MCF 10A (cell line): Measurements from ENCODE around the gene PAK3. TPM values are rescaled to one million over a fixed set of nuclear protein-coding genes. Genes with fewer than 3 reads are reported as not detected.

Experiments used
- BruUV-seq: library from RNA; stranded (reverse); fragments of 400-500 nt; replicated peaks from 2 replicates; lab custom pipeline; 2021; lab: Mats Ljungman, UMichigan
- CTCF ChIA-PET: fragments of 300-600 bp; sonication (Branson Sonifier 250); formaldehyde crosslinking; extraction: SDS; loops from one replicate; lab custom pipeline; 2021; ENCODE audit warnings: antibody characterized with exemption, inconsistent platforms; lab: Yijun Ruan, JAX
- POLR2A ChIA-PET: fragments of 300-600, 350-650 bp; sonication (Branson Sonifier 250); formaldehyde crosslinking; extraction: SDS; loops from one replicate; lab custom pipeline; 2020; ENCODE audit warnings: antibody characterized with exemption, inconsistent platforms; lab: Yijun Ruan, JAX
- DNase-seq: peaks from one replicate; pipeline ENCODE4 v3.0.0-alpha.2; 2018; ENCODE audit not compliant: unreplicated experiment
- H3K27ac Mint-ChIP-seq: one replicate; pipeline ENCODE4 v1.8.0; 2022; ENCODE audit warnings: mild to moderate bottlenecking, low read depth, mixed read lengths; ENCODE audit not compliant: unreplicated experiment
- H3K27me3 Mint-ChIP-seq: one replicate; pipeline ENCODE4 v1.8.0; 2022; ENCODE audit warnings: mixed read lengths; ENCODE audit not compliant: insufficient read depth, unreplicated experiment
- H3K36me3 Mint-ChIP-seq: one replicate; pipeline ENCODE4 v1.8.0; 2022; ENCODE audit warnings: mild to moderate bottlenecking, moderate library complexity, mixed read lengths; ENCODE audit not compliant: insufficient read depth, unreplicated experiment
- H3K4me1 Mint-ChIP-seq: one replicate; pipeline ENCODE4 v1.8.0; 2022; ENCODE audit warnings: mixed read lengths; ENCODE audit not compliant: insufficient read depth, unreplicated experiment
- H3K4me3 Mint-ChIP-seq: one replicate; pipeline ENCODE4 v1.8.0; 2022; ENCODE audit warnings: mild to moderate bottlenecking, moderate library complexity, mixed read lengths; ENCODE audit not compliant: unreplicated experiment
- H3K9me3 Mint-ChIP-seq: one replicate; pipeline ENCODE4 v1.8.0; 2022; ENCODE audit warnings: mixed read lengths; ENCODE audit not compliant: unreplicated experiment
- intact Hi-C: fragments of 100-400 bp; cut with micrococcal nuclease; formaldehyde crosslinking; loops from 2 replicates; pipeline ENCODE4 v1.14.1; 2022
- total RNA-seq: library from RNA; stranded (reverse); gene quantifications from 2 replicates; pipeline ENCODE4 v1.2.3, GENCODE V29; 2022
- TF ChIP-seq, protein P1 (sequence below): fragments of 200-600 bp; IDR thresholded peaks from one replicate; pipeline ENCODE4 v1.8.0; 2022; ENCODE audit warnings: antibody characterized with exemption, mild to moderate bottlenecking; ENCODE audit not compliant: unreplicated experiment

The PAK3 gene
- total RNA-seq, 1 experiment from 2014 or later, result 8.5 TPM

GRCh38 chrX:111090458-111090857 is 5.5 kb upstream of the PAK3 start:
- H3K36me3 Mint-ChIP-seq, result peaks cover 11% of the 10 kb centered on the region
- H3K27me3 Mint-ChIP-seq, result peaks cover 73% of the 10 kb centered on the region
- POLR2A ChIA-PET, result interaction anchor here (1.1 kb wide), 1 partner anchor 56 kb away, joined by 3 read pairs; no protein-coding TSS in a partner anchor
- CTCF ChIA-PET, result interaction anchor here (0.6 to 0.9 kb wide), 2 partner anchors 236 to 677 kb away, joined by 3 to 4 read pairs; no protein-coding TSS in a partner anchor
- no peaks in the 10 kb centered on the region for H3K4me1 Mint-ChIP-seq
- TF ChIP-seq, protein P1, sequence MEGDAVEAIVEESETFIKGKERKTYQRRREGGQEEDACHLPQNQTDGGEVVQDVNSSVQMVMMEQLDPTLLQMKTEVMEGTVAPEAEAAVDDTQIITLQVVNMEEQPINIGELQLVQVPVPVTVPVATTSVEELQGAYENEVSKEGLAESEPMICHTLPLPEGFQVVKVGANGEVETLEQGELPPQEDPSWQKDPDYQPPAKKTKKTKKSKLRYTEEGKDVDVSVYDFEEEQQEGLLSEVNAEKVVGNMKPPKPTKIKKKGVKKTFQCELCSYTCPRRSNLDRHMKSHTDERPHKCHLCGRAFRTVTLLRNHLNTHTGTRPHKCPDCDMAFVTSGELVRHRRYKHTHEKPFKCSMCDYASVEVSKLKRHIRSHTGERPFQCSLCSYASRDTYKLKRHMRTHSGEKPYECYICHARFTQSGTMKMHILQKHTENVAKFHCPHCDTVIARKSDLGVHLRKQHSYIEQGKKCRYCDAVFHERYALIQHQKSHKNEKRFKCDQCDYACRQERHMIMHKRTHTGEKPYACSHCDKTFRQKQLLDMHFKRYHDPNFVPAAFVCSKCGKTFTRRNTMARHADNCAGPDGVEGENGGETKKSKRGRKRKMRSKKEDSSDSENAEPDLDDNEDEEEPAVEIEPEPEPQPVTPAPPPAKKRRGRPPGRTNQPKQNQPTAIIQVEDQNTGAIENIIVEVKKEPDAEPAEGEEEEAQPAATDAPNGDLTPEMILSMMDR, result no peak
- DNase-seq, result no peak
- intact Hi-C loops, result no loop called here
- no TSS peak for BruUV-seq
- no peaks in the 10 kb centered on the region for H3K9me3 Mint-ChIP-seq
- no peak overlapping the region for H3K4me3 Mint-ChIP-seq
- no peak overlapping the region for H3K27ac Mint-ChIP-seq

GRCh38 chrX:111098874-111099273 is 2.9 kb downstream of the PAK3 start:
- H3K4me1 Mint-ChIP-seq, result no peaks in the 10 kb centered on the region
- peaks cover 42% of the 10 kb centered on the region for H3K27me3 Mint-ChIP-seq
- TF ChIP-seq, protein P1, result peak; percentile 48
- POLR2A ChIA-PET, result no interaction called here
- H3K36me3 Mint-ChIP-seq, result peaks cover 6% of the 10 kb centered on the region
- BruUV-seq, result no TSS peak
- DNase-seq, result peak; percentile 23
- intact Hi-C loops, result no loop called here
- H3K27ac Mint-ChIP-seq, result no peak overlapping the region
- CTCF ChIA-PET, result interaction anchor here (1.0 to 7.1 kb wide), 3 partner anchors 11 to 245 kb away, joined by 3 to 57 read pairs (median 5); no protein-coding TSS in a partner anchor
- no peaks in the 10 kb centered on the region for H3K9me3 Mint-ChIP-seq
- H3K4me3 Mint-ChIP-seq, result no peak overlapping the region

GRCh38 chrX:111100191-111100590 is 4.2 kb downstream of the PAK3 start:
- no peak overlapping the region for H3K27ac Mint-ChIP-seq
- H3K4me1 Mint-ChIP-seq, result no peaks in the 10 kb centered on the region
- no peak overlapping the region for H3K4me3 Mint-ChIP-seq
- POLR2A ChIA-PET, result interaction anchor here (0.5 to 1.0 kb wide), 2 partner anchors 247 to 643 kb away, joined by 3 to 6 read pairs; no protein-coding TSS in a partner anchor
- BruUV-seq, result no TSS peak
- TF ChIP-seq, protein P1, result peak; percentile 54
- DNase-seq, result peak; percentile 75
- peaks cover under 1% of the 10 kb centered on the region for H3K36me3 Mint-ChIP-seq
- intact Hi-C loops, result loop anchor here (1.0 to 5.0 kb wide), 4 partner anchors 108 to 649 kb away; no protein-coding TSS in a partner anchor
- H3K27me3 Mint-ChIP-seq, result peaks cover 37% of the 10 kb centered on the region
- CTCF ChIA-PET, result interaction anchor here (0.6 to 7.1 kb wide), 9 partner anchors 9 to 647 kb away, joined by 3 to 57 read pairs (median 4); no protein-coding TSS in a partner anchor
- H3K9me3 Mint-ChIP-seq, result no peaks in the 10 kb centered on the region

- no peak for DNase-seq
- ChIA-PET CTCF (interaction anchor here (0.6 to 7.1 kb wide), 4 partner anchors 23 to 503 kb away, joined by 3 to 57 read pairs (median 4); no protein-coding TSS in a partner anchor), POLR2A (interaction anchor here (0.7 kb wide), 1 partner anchor 248 kb away, joined by 4 read pairs; no protein-coding TSS in a partner anchor)
- intact Hi-C loops, result loop anchor here (2.0 to 5.0 kb wide), 2 partner anchors 141 to 651 kb away; no protein-coding TSS in a partner anchor
- Mint-ChIP-seq H3K4me1 (no peaks in the 10 kb centered on the region), H3K27ac (no peak overlapping the region), H3K9me3 (no peaks in the 10 kb centered on the region), H3K36me3 (no peaks in the 10 kb centered on the region), H3K4me3 (no peak overlapping the region), H3K27me3 (peaks cover 28% of the 10 kb centered on the region)
- TF ChIP-seq, protein P1, result no peak
- no TSS peak for BruUV-seq
Observed at GRCh38 chrX:111101580-111101979, 5.6 kb downstream of the PAK3 start.
